Measurements from ENCODE around the gene RRP8. TPM values are rescaled to one million over a fixed set of nuclear protein-coding genes. Genes with fewer than 3 reads are reported as not detected.

Gene RRP8
- total RNA-seq, 1 donor: 7.2 TPM

- no peak overlapping the region for H3K4me3 ChIP-seq (ENCODE audit: insufficient read depth, low read length)
- H3K27me3 ChIP-seq (ENCODE audit: insufficient read depth, low read length): no peaks in the 10 kb centered on the region
- H2AFZ ChIP-seq (ENCODE audit: low read length): no peak overlapping the region
- H3K36me3 ChIP-seq (ENCODE audit: insufficient read depth, low read length): no peaks in the 10 kb centered on the region
- H3K79me2 ChIP-seq (ENCODE audit: insufficient read depth, low read length): no peaks in the 10 kb centered on the region
- DNase-seq (ENCODE audit: insufficient read length, low spot score, missing footprints): no peak
- no peak overlapping the region for H3K4me2 ChIP-seq (ENCODE audit: insufficient read depth, low read length)
- peaks cover 7% of the 10 kb centered on the region for H3K4me1 ChIP-seq (ENCODE audit: insufficient read depth, low read length)
- H3K27ac ChIP-seq (ENCODE audit: low read depth, low read length): no peak overlapping the region
- TF ChIP-seq, protein P1, sequence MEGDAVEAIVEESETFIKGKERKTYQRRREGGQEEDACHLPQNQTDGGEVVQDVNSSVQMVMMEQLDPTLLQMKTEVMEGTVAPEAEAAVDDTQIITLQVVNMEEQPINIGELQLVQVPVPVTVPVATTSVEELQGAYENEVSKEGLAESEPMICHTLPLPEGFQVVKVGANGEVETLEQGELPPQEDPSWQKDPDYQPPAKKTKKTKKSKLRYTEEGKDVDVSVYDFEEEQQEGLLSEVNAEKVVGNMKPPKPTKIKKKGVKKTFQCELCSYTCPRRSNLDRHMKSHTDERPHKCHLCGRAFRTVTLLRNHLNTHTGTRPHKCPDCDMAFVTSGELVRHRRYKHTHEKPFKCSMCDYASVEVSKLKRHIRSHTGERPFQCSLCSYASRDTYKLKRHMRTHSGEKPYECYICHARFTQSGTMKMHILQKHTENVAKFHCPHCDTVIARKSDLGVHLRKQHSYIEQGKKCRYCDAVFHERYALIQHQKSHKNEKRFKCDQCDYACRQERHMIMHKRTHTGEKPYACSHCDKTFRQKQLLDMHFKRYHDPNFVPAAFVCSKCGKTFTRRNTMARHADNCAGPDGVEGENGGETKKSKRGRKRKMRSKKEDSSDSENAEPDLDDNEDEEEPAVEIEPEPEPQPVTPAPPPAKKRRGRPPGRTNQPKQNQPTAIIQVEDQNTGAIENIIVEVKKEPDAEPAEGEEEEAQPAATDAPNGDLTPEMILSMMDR (IDR thresholded peaks at IDR 0.05; ENCODE audit: extremely low read depth, low read depth, low read length): no peak
- peaks cover 5% of the 10 kb centered on the region for H4K20me1 ChIP-seq (ENCODE audit: insufficient read depth, low read length)
- no peaks in the 10 kb centered on the region for H3K9me3 ChIP-seq (ENCODE audit: low read depth, low read length)
Observed at GRCh38 chr11:6565325-6565724, 38.1 kb downstream of the RRP8 start.

DNA sequence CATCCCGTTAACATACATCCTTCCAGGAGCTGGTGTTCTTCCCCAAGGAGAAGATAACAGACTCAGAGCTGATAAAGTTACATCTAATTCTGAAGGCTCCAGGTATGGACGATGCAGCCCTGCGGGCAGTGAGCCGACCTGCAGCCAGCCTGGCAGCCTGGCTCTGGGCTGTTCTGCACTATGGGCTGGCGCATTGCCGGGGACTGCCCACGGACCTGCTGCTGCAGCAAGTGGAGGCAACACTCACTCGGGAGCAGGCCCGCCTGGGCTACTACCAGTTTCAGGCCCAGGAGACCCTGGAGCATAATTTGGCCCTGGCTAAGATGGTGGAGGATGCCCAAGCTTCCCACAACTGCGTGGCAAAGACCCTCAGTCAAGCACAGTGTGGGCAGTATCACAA is 39.7 kb downstream of the RRP8 start:
- H3K4me3 ChIP-seq (ENCODE audit: insufficient read depth, low read length): no peak overlapping the region
- TF ChIP-seq, protein P1 (IDR thresholded peaks at IDR 0.05; ENCODE audit: extremely low read depth, low read depth, low read length): no peak
- H3K9me3 ChIP-seq (ENCODE audit: low read depth, low read length): no peaks in the 10 kb centered on the region
- H4K20me1 ChIP-seq (ENCODE audit: insufficient read depth, low read length): peaks cover 5% of the 10 kb centered on the region
- H3K79me2 ChIP-seq (ENCODE audit: insufficient read depth, low read length): no peaks in the 10 kb centered on the region
- peaks cover 5% of the 10 kb centered on the region for H3K4me1 ChIP-seq (ENCODE audit: insufficient read depth, low read length)
- no peaks in the 10 kb centered on the region for H3K36me3 ChIP-seq (ENCODE audit: insufficient read depth, low read length)
- H2AFZ ChIP-seq (ENCODE audit: low read length): no peak overlapping the region
- H3K27me3 ChIP-seq (ENCODE audit: insufficient read depth, low read length): no peaks in the 10 kb centered on the region
- no peak overlapping the region for H3K27ac ChIP-seq (ENCODE audit: low read depth, low read length)
- no peak overlapping the region for H3K4me2 ChIP-seq (ENCODE audit: insufficient read depth, low read length)
- no peak for DNase-seq (ENCODE audit: insufficient read length, low spot score, missing footprints)

DNA sequence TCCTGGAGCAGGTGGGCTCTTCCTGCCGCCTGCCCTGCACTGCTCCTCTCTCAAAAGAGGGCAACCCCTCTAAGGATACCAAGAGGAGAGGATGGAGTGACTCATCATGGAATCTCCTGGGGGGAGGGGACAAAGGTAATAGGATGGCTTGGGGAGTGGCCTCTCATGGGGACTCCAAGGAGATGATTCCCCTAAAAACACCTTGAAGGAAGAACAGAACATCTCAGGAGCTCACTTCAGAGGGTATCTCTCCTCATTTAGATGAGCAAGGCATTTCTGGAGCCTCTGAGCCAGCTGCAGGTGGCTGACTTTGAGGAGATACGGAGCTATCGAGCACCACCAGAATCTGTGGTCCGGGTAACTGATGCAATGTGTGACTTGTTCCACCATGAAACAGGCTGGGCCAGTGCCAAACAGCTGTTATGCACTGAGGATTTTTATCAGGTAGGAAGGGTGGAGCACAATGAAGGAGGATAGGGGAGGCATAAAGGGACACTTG is 40.2 kb downstream of the RRP8 start:
- Histone ChIP-seq H3K4me3 (ENCODE audit: insufficient read depth, low read length) (no peak overlapping the region), H3K4me2 (ENCODE audit: insufficient read depth, low read length) (no peak overlapping the region), H4K20me1 (ENCODE audit: insufficient read depth, low read length) (peaks cover 5% of the 10 kb centered on the region), H3K27ac (ENCODE audit: low read depth, low read length) (no peak overlapping the region), H3K9me3 (ENCODE audit: low read depth, low read length) (no peaks in the 10 kb centered on the region), H3K79me2 (ENCODE audit: insufficient read depth, low read length) (no peaks in the 10 kb centered on the region), H3K27me3 (ENCODE audit: insufficient read depth, low read length) (no peaks in the 10 kb centered on the region), H2AFZ (ENCODE audit: low read length) (no peak overlapping the region), H3K4me1 (ENCODE audit: insufficient read depth, low read length) (peaks cover under 1% of the 10 kb centered on the region), H3K36me3 (ENCODE audit: insufficient read depth, low read length) (no peaks in the 10 kb centered on the region)
- peak; percentile 42 for DNase-seq (ENCODE audit: insufficient read length, low spot score, missing footprints)
- TF ChIP-seq, protein P1 (IDR thresholded peaks at IDR 0.05; ENCODE audit: extremely low read depth, low read depth, low read length): no peak

DNA sequence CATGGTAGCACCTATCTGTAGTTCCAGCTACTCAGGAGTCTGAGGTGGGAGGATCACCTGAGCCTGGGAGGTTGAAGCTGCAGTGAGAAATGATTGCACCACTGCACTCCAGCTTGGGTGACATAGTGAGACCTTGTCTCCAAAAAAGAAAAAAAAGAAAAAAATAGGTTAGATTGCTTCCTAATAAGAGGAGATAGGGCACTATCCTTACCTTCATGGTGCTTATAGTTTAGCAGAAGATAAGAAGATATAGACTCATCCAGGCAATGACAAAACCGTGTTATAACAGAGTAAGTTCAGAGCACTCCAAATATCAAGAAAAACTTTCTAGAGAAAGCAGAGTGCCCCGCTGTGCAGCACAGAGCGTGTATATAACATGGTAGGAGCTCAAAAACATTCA is 42.1 kb downstream of the RRP8 start:
- Histone ChIP-seq H3K4me1 (ENCODE audit: insufficient read depth, low read length) (no peaks in the 10 kb centered on the region), H3K27me3 (ENCODE audit: insufficient read depth, low read length) (no peaks in the 10 kb centered on the region), H3K4me2 (ENCODE audit: insufficient read depth, low read length) (no peak overlapping the region), H4K20me1 (ENCODE audit: insufficient read depth, low read length) (peaks cover 3% of the 10 kb centered on the region), H3K79me2 (ENCODE audit: insufficient read depth, low read length) (no peaks in the 10 kb centered on the region), H2AFZ (ENCODE audit: low read length) (no peak overlapping the region), H3K9me3 (ENCODE audit: low read depth, low read length) (no peaks in the 10 kb centered on the region), H3K36me3 (ENCODE audit: insufficient read depth, low read length) (no peaks in the 10 kb centered on the region), H3K27ac (ENCODE audit: low read depth, low read length) (no peak overlapping the region), H3K4me3 (ENCODE audit: insufficient read depth, low read length) (no peak overlapping the region)
- DNase-seq (ENCODE audit: insufficient read length, low spot score, missing footprints): no peak
- TF ChIP-seq, protein P1 (IDR thresholded peaks at IDR 0.05; ENCODE audit: extremely low read depth, low read depth, low read length): no peak
